ENCODE measurements around the gene PDE4D.

GRCh38 chr5:59694411-59694810 is 199.1 kb downstream of the PDE4D start:
- TF ChIP-seq CTCF (conservative IDR thresholded peaks at IDR 0.05; ENCODE audit: low read length) (no peak), EZH2phosphoT487 (IDR thresholded peaks at IDR 0.05; ENCODE audit: borderline replicate concordance, low read depth, low read length) (no peak)
